ENCODE measurements around the gene CBX2.

DNA sequence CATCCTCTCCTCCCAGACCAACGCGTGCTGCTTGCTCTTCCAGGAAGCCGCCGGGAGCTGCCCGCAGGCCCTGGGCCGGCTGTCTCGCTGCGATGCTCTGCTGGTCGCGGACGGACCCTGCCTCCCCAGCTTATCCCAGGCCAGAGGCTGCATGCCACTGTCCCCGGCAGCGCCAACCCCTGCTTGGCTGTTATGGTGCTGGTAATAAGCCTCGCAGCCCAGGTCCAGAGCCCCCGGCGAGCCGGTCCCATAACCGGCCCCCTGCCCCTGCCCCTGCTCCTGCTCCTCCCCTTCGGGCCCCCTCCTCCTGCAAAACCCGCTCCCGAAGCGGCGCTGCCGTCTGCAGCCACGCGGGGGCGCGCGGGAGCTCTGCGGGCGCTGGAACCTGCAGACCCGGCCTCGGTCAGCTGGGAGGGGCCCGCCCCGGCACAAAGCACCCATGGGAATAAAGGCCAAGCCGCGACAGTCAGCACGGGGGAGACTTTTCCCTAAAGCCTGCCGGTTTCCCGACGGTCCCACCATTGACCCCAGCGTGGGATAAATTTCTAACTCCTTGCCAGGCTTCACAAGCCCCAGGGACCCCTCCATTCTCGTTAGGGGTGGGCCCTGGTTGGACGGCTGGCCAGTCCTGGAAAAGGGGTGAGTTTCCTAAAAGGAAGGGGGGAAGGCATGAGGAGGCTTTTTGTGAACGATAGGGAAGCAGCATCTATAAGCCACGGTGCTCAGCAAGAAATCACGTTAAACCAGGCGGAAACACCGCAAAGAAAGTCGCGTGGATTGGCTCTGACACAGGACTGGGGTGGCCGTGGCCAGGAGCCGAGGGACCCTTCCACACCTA lies 36.0 kb upstream of the CBX2 start:
- TF ChIP-seq, protein P1, sequence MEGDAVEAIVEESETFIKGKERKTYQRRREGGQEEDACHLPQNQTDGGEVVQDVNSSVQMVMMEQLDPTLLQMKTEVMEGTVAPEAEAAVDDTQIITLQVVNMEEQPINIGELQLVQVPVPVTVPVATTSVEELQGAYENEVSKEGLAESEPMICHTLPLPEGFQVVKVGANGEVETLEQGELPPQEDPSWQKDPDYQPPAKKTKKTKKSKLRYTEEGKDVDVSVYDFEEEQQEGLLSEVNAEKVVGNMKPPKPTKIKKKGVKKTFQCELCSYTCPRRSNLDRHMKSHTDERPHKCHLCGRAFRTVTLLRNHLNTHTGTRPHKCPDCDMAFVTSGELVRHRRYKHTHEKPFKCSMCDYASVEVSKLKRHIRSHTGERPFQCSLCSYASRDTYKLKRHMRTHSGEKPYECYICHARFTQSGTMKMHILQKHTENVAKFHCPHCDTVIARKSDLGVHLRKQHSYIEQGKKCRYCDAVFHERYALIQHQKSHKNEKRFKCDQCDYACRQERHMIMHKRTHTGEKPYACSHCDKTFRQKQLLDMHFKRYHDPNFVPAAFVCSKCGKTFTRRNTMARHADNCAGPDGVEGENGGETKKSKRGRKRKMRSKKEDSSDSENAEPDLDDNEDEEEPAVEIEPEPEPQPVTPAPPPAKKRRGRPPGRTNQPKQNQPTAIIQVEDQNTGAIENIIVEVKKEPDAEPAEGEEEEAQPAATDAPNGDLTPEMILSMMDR (IDR thresholded peaks at IDR 0.05) = peak; percentile 99
- TF ChIP-seq GABPA (IDR thresholded peaks at IDR 0.05; ENCODE audit: low read depth) = no peak
- no peak for TF ChIP-seq JUND (IDR thresholded peaks at IDR 0.05)
- TF ChIP-seq RAD21 (IDR thresholded peaks at IDR 0.05; ENCODE audit: low read length) = peak; percentile 75
- no peak for TF ChIP-seq POLR2AphosphoS5 (IDR thresholded peaks at IDR 0.05; ENCODE audit: low read depth, low read length)
- TF ChIP-seq FOSL2 (IDR thresholded peaks at IDR 0.05; ENCODE audit: borderline replicate concordance, low read depth) = no peak
- TF ChIP-seq, protein P2, sequence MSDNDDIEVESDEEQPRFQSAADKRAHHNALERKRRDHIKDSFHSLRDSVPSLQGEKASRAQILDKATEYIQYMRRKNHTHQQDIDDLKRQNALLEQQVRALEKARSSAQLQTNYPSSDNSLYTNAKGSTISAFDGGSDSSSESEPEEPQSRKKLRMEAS (IDR thresholded peaks at IDR 0.05; ENCODE audit: low read depth) = no peak
- TF ChIP-seq, protein P3, sequence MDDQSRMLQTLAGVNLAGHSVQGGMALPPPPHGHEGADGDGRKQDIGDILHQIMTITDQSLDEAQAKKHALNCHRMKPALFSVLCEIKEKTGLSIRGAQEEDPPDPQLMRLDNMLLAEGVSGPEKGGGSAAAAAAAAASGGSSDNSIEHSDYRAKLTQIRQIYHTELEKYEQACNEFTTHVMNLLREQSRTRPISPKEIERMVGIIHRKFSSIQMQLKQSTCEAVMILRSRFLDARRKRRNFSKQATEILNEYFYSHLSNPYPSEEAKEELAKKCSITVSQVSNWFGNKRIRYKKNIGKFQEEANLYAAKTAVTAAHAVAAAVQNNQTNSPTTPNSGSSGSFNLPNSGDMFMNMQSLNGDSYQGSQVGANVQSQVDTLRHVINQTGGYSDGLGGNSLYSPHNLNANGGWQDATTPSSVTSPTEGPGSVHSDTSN (IDR thresholded peaks at IDR 0.05) = no peak
- no peak for TF ChIP-seq YY1 (IDR thresholded peaks at IDR 0.05; ENCODE audit: low read depth)
- TF ChIP-seq TEAD4 (IDR thresholded peaks at IDR 0.05; ENCODE audit: borderline replicate concordance, insufficient read depth) = no peak

Measured in SK-N-SH (cell line).